Stomach (tissue), 4 donors: Measurements from ENCODE around the gene RNASE4.
"Not testable (repeated sequence)": the region's sequence is repeated elsewhere in the genome, so short reads cannot be mapped to it uniquely, and the experiment has no call there.

Experiments
- EP300 ChIP-seq: sonication (generic); formaldehyde crosslinking; IDR thresholded peaks from one replicate; pipeline ENCODE4 v1.6.1; 2017; ENCODE audit warnings: antibody characterized with exemption
- POLR2A ChIP-seq, 4 donors: fragments of 450-650 bp; IDR thresholded peaks; one replicate each; pipeline ENCODE4 v1.6.1; 2016; ENCODE audit warnings: antibody characterized with exemption in 4 of 4, control low read depth in 2 of 4, mild to moderate bottlenecking in 1 of 4, moderate library complexity in 1 of 4
- POLR2AphosphoS5 ChIP-seq, 3 donors: sonication (generic); formaldehyde crosslinking; IDR thresholded peaks; one replicate each; pipeline ENCODE4 v1.6.1; 2016; ENCODE audit warnings: antibody characterized with exemption in 3 of 3
- TF ChIP-seq, protein P1 (sequence below), 7 experiments: fragments of 450-650 bp in 4 of 7; fragments of 200-600 bp in 3 of 7; sonication (generic) in 3 of 7; IDR thresholded peaks; one replicate each; pipeline ENCODE4 v1.5.1; 2016 to 2019; ENCODE audit warnings: antibody characterized with exemption in 7 of 7, control low read depth in 2 of 7, mild to moderate bottlenecking in 1 of 7

DNA sequence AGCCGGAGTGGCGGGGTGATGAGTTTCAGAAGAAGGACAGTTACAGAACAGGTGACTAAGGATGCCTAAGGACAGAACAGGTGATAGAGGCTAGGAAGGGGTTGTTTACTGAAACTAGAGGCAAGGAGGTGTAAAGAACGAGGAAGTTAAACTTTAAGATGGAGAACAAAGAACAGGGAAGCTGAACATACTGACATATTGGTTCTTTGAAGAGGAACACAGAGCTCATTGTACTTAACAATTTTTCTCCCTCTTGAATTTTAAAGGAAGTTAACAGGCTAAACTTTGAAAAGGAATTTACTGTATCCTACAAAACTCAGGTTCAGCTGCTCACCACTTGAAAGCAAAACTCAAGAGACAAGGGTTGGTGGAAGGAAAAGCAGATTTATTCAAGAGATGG is 41.8 kb downstream of the RNASE4 start:
- TF ChIP-seq, protein P1, sequence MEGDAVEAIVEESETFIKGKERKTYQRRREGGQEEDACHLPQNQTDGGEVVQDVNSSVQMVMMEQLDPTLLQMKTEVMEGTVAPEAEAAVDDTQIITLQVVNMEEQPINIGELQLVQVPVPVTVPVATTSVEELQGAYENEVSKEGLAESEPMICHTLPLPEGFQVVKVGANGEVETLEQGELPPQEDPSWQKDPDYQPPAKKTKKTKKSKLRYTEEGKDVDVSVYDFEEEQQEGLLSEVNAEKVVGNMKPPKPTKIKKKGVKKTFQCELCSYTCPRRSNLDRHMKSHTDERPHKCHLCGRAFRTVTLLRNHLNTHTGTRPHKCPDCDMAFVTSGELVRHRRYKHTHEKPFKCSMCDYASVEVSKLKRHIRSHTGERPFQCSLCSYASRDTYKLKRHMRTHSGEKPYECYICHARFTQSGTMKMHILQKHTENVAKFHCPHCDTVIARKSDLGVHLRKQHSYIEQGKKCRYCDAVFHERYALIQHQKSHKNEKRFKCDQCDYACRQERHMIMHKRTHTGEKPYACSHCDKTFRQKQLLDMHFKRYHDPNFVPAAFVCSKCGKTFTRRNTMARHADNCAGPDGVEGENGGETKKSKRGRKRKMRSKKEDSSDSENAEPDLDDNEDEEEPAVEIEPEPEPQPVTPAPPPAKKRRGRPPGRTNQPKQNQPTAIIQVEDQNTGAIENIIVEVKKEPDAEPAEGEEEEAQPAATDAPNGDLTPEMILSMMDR (IDR thresholded peaks at IDR 0.05): not testable (repeated sequence)
- not testable (repeated sequence) for TF ChIP-seq POLR2A (IDR thresholded peaks at IDR 0.05); POLR2AphosphoS5 (IDR thresholded peaks at IDR 0.05); EP300
